Neural cell (in vitro differentiated cells): ENCODE data around the gene SOCS3. TPM values are rescaled to one million over a fixed set of nuclear protein-coding genes. Genes with fewer than 3 reads are reported as not detected.
A peak's percentile ranks its signal among the peaks of the same experiment; 100 is the strongest.

ENCODE experiments used
- H2AFZ ChIP-seq: fragments of 200-600, 300-800 bp; sonication (generic), shearing (Covaris generic); 2 replicates; pipeline ENCODE4 v1.6.0; 2014; ENCODE audit warnings: low read depth, mild to moderate bottlenecking, antibody characterized with exemption, low read length, moderate library complexity
- H3F3A ChIP-seq: fragments of 200-600 bp; shearing (Covaris generic); 2 replicates; pipeline ENCODE4 v1.6.1; 2016; ENCODE audit warnings: mild to moderate bottlenecking, moderate library complexity, mixed read lengths, antibody characterized with exemption, low read length; ENCODE audit not compliant: insufficient read depth, poor library complexity, severe bottlenecking
- H3K27ac ChIP-seq: fragments of 200-600, 300-800 bp; sonication (generic), shearing (Covaris generic); 2 replicates; pipeline ENCODE4 v1.5.1; 2014; ENCODE audit warnings: mild to moderate bottlenecking, low read length, moderate library complexity
- H3K27me3 ChIP-seq: fragments of 300-800, 200-600 bp; sonication (generic), shearing (Covaris generic); 2 replicates; pipeline ENCODE4 v1.6.0; 2014; ENCODE audit warnings: mild to moderate bottlenecking, low read depth, low read length, moderate library complexity; ENCODE audit not compliant: insufficient read depth
- H3K36me3 ChIP-seq: fragments of 300-800, 200-600 bp; sonication (generic), shearing (Covaris generic); 2 replicates; pipeline ENCODE4 v1.5.1; 2014; ENCODE audit warnings: mild to moderate bottlenecking, antibody characterized with exemption, low read length, moderate library complexity; ENCODE audit not compliant: insufficient read depth
- H3K4me2 ChIP-seq: fragments of 300-800, 200-600 bp; sonication (generic), shearing (Covaris generic); 2 replicates; pipeline ENCODE4 v1.6.0; 2014; ENCODE audit warnings: mild to moderate bottlenecking, low read length
- H3K4me3 ChIP-seq: fragments of 300-800, 200-600 bp; sonication (generic), shearing (Covaris generic); 2 replicates; pipeline ENCODE4 v1.5.1; 2014; ENCODE audit warnings: mild to moderate bottlenecking, low read length, moderate library complexity
- H3K79me2 ChIP-seq: fragments of 200-600 bp; shearing (Covaris generic); replicated peaks from 2 replicates; pipeline ENCODE4 v1.6.0; 2014; ENCODE audit warnings: mild to moderate bottlenecking, low read length, moderate library complexity; ENCODE audit not compliant: insufficient read depth
- H3K9ac ChIP-seq: fragments of 300-800, 200-600 bp; sonication (generic), shearing (Covaris generic); 2 replicates; pipeline ENCODE4 v1.6.1; 2016; ENCODE audit warnings: mild to moderate bottlenecking, low read length, mixed read lengths
- H3K9me2 ChIP-seq: fragments of 200-600 bp; shearing (Covaris generic); 2 replicates; pipeline ENCODE4 v1.6.1; 2016; ENCODE audit warnings: mild to moderate bottlenecking, low read length, mixed read lengths; ENCODE audit not compliant: insufficient read depth
- H3K9me3 ChIP-seq: fragments of 200-600, 300-800 bp; sonication (generic), shearing (Covaris generic); 2 replicates; pipeline ENCODE4 v1.6.1; 2016; ENCODE audit warnings: mild to moderate bottlenecking, mixed run types, low read length, moderate library complexity, mixed read lengths
- H4K20me1 ChIP-seq: fragments of 200-600 bp; shearing (Covaris generic); 2 replicates; pipeline ENCODE4 v1.6.1; 2016; ENCODE audit warnings: mild to moderate bottlenecking, mixed run types; ENCODE audit not compliant: insufficient read depth
- CTCF ChIP-seq: fragments of 450-650 bp; IDR thresholded peaks from 2 replicates; pipeline ENCODE4 v1.5.1; 2014; ENCODE audit warnings: antibody characterized with exemption, mild to moderate bottlenecking, moderate library complexity; ENCODE audit not compliant: poor library complexity, severe bottlenecking
- EP300 ChIP-seq: fragments of 450-650 bp; conservative IDR thresholded peaks from 2 replicates; pipeline ENCODE4 v1.6.1; 2014; ENCODE audit warnings: antibody characterized with exemption, mild to moderate bottlenecking, moderate library complexity; ENCODE audit not compliant: poor library complexity, severe bottlenecking
- EZH2 ChIP-seq: fragments of 200-600, 300-800 bp; shearing (Covaris generic), sonication (generic); IDR thresholded peaks from 2 replicates; pipeline ENCODE4 v1.6.1; 2014; ENCODE audit warnings: antibody characterized with exemption, low read length, borderline replicate concordance, mild to moderate bottlenecking; ENCODE audit not compliant: insufficient read depth, poor library complexity, severe bottlenecking
- MXI1 ChIP-seq: fragments of 450-650 bp; conservative IDR thresholded peaks from 2 replicates; pipeline ENCODE4 v1.6.1; 2014; ENCODE audit warnings: antibody characterized with exemption, mild to moderate bottlenecking; ENCODE audit not compliant: poor library complexity, severe bottlenecking
- POLR2AphosphoS5 ChIP-seq: IDR thresholded peaks from 2 replicates; pipeline ENCODE4 v1.6.1; 2012
- RAD21 ChIP-seq: fragments of 450-650 bp; conservative IDR thresholded peaks from 2 replicates; pipeline ENCODE4 v1.6.1; 2014; ENCODE audit warnings: antibody characterized with exemption, mild to moderate bottlenecking, moderate library complexity
- REST ChIP-seq: IDR thresholded peaks from 2 replicates; pipeline ENCODE4 v1.6.1; 2012; ENCODE audit warnings: borderline replicate concordance
- SMC3 ChIP-seq: fragments of 450-650 bp; conservative IDR thresholded peaks from 2 replicates; pipeline ENCODE4 v1.6.1; 2014; ENCODE audit warnings: antibody characterized with exemption, mild to moderate bottlenecking, moderate library complexity; ENCODE audit not compliant: poor library complexity
- TAF1 ChIP-seq: IDR thresholded peaks from 2 replicates; pipeline ENCODE4 v1.6.1; 2012; ENCODE audit warnings: low read depth
- polyA plus RNA-seq: library from polyadenylated mRNA; depleted of rRNA; stranded (reverse); fragments of >200 nt; gene quantifications from 2 replicates; pipeline ENCODE4 v1.2.3, GENCODE V29; 2014

Gene SOCS3
- polyA plus RNA-seq, 1 donor from 2014 or later: 5.4 TPM

- Histone ChIP-seq H3K9ac (no peak overlapping the region), H3K9me2 (no peaks in the 10 kb centered on the region), H3K27ac (no peak overlapping the region), H3K4me3 (no peak overlapping the region), H3K9me3 (no peaks in the 10 kb centered on the region), H3F3A (no peaks in the 10 kb centered on the region), H3K79me2 (no peaks in the 10 kb centered on the region), H3K4me2 (no peak overlapping the region), H3K36me3 (no peaks in the 10 kb centered on the region), H3K27me3 (peaks cover 34% of the 10 kb centered on the region), H4K20me1 (no peaks in the 10 kb centered on the region), H2AFZ (no peak overlapping the region)
- TF ChIP-seq POLR2AphosphoS5 (no peak), SMC3 (no peak), CTCF (no peak), EP300 (no peak), REST (no peak), MXI1 (no peak), TAF1 (no peak), EZH2 (no peak), RAD21 (no peak)
Measured at GRCh38 chr17:78314683-78315354, 45.1 kb downstream of the SOCS3 start.

DNA sequence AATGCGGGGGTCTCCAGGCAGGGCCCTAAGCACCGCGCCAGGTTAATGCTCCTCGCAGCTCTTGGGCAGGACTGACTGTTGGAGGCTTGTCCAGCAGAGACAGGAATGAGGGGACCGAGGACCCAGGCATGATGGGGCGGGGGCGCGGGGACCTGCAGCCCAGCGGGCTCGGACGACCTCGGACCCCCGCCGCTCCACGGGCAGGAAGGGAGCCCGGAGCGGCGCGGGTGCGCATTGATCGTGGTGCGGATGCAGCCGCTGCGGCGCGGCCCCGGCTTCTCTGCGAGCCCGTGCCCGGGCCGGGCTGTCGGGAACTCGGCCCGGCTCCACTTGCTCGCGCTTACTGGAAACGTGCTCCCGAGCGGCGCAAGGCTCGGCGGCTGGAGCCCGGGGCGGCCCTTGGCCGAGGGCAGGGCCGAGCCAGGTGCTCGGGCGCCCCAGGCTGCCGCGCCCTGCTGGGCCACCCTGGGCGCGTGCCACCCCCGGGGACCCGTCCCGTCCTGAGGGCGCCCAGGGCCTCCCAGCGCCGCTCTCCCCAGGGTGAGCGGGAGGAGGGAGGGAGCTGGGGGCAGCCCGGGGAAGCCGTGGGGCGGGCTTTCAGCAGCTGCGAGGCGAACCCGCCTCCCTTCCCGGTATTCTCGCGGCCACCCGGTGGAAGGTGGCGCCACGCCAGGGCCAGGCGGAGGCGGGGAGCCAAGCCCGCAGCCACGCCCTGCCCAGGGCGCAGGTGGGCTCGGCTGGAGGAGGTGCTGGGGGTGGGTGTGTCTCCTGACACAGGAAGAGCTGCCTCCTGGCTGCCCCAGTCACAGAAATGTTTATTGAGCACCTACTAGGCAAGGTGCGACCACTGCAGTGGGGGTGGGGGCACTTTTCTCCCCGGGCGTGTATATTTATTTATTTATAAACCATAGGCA, 45.9 kb downstream of the SOCS3 start:
- H3K9me2 ChIP-seq: no peaks in the 10 kb centered on the region
- no peaks in the 10 kb centered on the region for H4K20me1 ChIP-seq
- no peak overlapping the region for H3K4me2 ChIP-seq
- H3F3A ChIP-seq: no peaks in the 10 kb centered on the region
- H3K9ac ChIP-seq: no peak overlapping the region
- peak overlapping the region; percentile 59 for H3K4me3 ChIP-seq
- H2AFZ ChIP-seq: no peak overlapping the region
- H3K27me3 ChIP-seq: peaks cover 34% of the 10 kb centered on the region
- TF ChIP-seq SMC3 (no peak), REST (no peak), EP300 (no peak), POLR2AphosphoS5 (no peak), CTCF (no peak), RAD21 (no peak), MXI1 (no peak), TAF1 (no peak), EZH2 (no peak)
- H3K36me3 ChIP-seq: no peaks in the 10 kb centered on the region
- H3K79me2 ChIP-seq: no peaks in the 10 kb centered on the region
- H3K9me3 ChIP-seq: no peaks in the 10 kb centered on the region
- H3K27ac ChIP-seq: no peak overlapping the region
